ENCODE results near the gene NEU3.
"Not testable (repeated sequence)": the region's sequence is repeated elsewhere in the genome, so short reads cannot be mapped to it uniquely, and the experiment has no call there.

The NEU3 gene

GRCh38 chr11:74988541-74989259 lies at the start of gene NEU3:
TSS of gene NEU3 (plus strand) at chr11:74988933. CDS start at chr11:74989061, 128 bp downstream.
- DNase-seq (ENCODE audit: low read depth in 4 of 4, low spot score in 1 of 4) = peak; percentile 61 to 82 (median 70)

- no peak for DNase-seq (ENCODE audit: low read depth in 4 of 4, low spot score in 1 of 4)
These were observed 47.2 kb upstream of the NEU3 start for GRCh38 chr11:74941492-74941891.

- no peak for DNase-seq (ENCODE audit: low read depth in 4 of 4, low spot score in 1 of 4)
These were observed 46.5 kb upstream of the NEU3 start for GRCh38 chr11:74942073-74942759.

GRCh38 chr11:74948546-74948897 lies 40.2 kb upstream of the NEU3 start:
- no peak for DNase-seq (ENCODE audit: low read depth in 4 of 4, low spot score in 1 of 4)

GRCh38 chr11:74948898-74949752 lies 39.6 kb upstream of the NEU3 start, which contains the start of the genes SPCS2 and XRRA1:
TSS of gene SPCS2 (plus strand) at chr11:74949266. CDS start at chr11:74949286, 20 bp downstream.
TSS of gene XRRA1 (minus strand) at chr11:74949091. CDS start at chr11:74940878, 8,213 bp downstream.
- peak; percentile 91 to 99 (median 96) for DNase-seq (ENCODE audit: low read depth in 4 of 4, low spot score in 1 of 4)

GRCh38 chr11:74949753-74950137 lies 39.0 kb upstream of the NEU3 start:
- DNase-seq (ENCODE audit: low read depth in 4 of 4, low spot score in 1 of 4) = no peak

GRCh38 chr11:74950374-74950969 lies 38.3 kb upstream of the NEU3 start:
- DNase-seq (ENCODE audit: low read depth in 4 of 4, low spot score in 1 of 4) = no peak

- DNase-seq (ENCODE audit: low read depth in 4 of 4, low spot score in 1 of 4) = no peak
These were observed 37.5 kb upstream of the NEU3 start for GRCh38 chr11:74951226-74951625.

GRCh38 chr11:74952752-74953151 lies 36.0 kb upstream of the NEU3 start:
- no peak for DNase-seq (ENCODE audit: low read depth in 4 of 4, low spot score in 1 of 4)

GRCh38 chr11:74953451-74953850 lies 35.3 kb upstream of the NEU3 start:
- DNase-seq (ENCODE audit: low read depth in 4 of 4, low spot score in 1 of 4) = no peak

- DNase-seq (ENCODE audit: low read depth in 4 of 4, low spot score in 1 of 4) = no peak
These were observed 34.5 kb upstream of the NEU3 start for GRCh38 chr11:74954199-74954598.

- no peak for DNase-seq (ENCODE audit: low read depth in 4 of 4, low spot score in 1 of 4)
These were observed 32.2 kb upstream of the NEU3 start for GRCh38 chr11:74956397-74957015.

- no peak for DNase-seq (ENCODE audit: low read depth in 4 of 4, low spot score in 1 of 4)
These were observed 30.6 kb upstream of the NEU3 start for GRCh38 chr11:74957937-74958629.

- DNase-seq (ENCODE audit: low read depth in 4 of 4, low spot score in 1 of 4) = not testable (repeated sequence)
These were observed 28.6 kb upstream of the NEU3 start for GRCh38 chr11:74960128-74960527.

GRCh38 chr11:74966651-74967050 lies 22.1 kb upstream of the NEU3 start:
- no peak for DNase-seq (ENCODE audit: low read depth in 4 of 4, low spot score in 1 of 4)

GRCh38 chr11:74970852-74971395 lies 17.8 kb upstream of the NEU3 start:
- no peak for DNase-seq (ENCODE audit: low read depth in 4 of 4, low spot score in 1 of 4)

- no peak for DNase-seq (ENCODE audit: low read depth in 4 of 4, low spot score in 1 of 4)
These were observed 17.3 kb upstream of the NEU3 start for GRCh38 chr11:74971424-74971823.

- no peak for DNase-seq (ENCODE audit: low read depth in 4 of 4, low spot score in 1 of 4)
These were observed 10.7 kb upstream of the NEU3 start for GRCh38 chr11:74978041-74978440.

GRCh38 chr11:74980634-74981033 lies 8.1 kb upstream of the NEU3 start:
- no peak for DNase-seq (ENCODE audit: low read depth in 4 of 4, low spot score in 1 of 4)

- no peak for DNase-seq (ENCODE audit: low read depth in 4 of 4, low spot score in 1 of 4)
These were observed 6.8 kb upstream of the NEU3 start for GRCh38 chr11:74981888-74982287.
